Raji (cell line): ENCODE results near the gene IFT52.

Experiments
- POLR2A ChIP-seq: IDR thresholded peaks from 2 replicates; pipeline ENCODE4 v1.6.1; 2011; ENCODE audit warnings: low read depth, low read length, control low read depth; ENCODE audit not compliant: insufficient read depth

Gene IFT52

GRCh38 chr20:43560974-43561373, 29.8 kb upstream of the IFT52 start:
- no peak for TF ChIP-seq POLR2A

GRCh38 chr20:43563429-43563828, 27.3 kb upstream of the IFT52 start:
- no peak for TF ChIP-seq POLR2A

GRCh38 chr20:43563991-43564390, 26.7 kb upstream of the IFT52 start:
- TF ChIP-seq POLR2A, result no peak

- TF ChIP-seq POLR2A, result no peak
Measured at GRCh38 chr20:43564455-43564854, 26.3 kb upstream of the IFT52 start.

GRCh38 chr20:43564993-43565757, 25.6 kb upstream of the IFT52 start:
- no peak for TF ChIP-seq POLR2A

GRCh38 chr20:43565758-43566104, 25.0 kb upstream of the IFT52 start:
- no peak for TF ChIP-seq POLR2A

- TF ChIP-seq POLR2A, result no peak
Measured at GRCh38 chr20:43567477-43567876, 23.3 kb upstream of the IFT52 start.

- no peak for TF ChIP-seq POLR2A
Measured at GRCh38 chr20:43568706-43569105, 22.0 kb upstream of the IFT52 start.

- no peak for TF ChIP-seq POLR2A
Measured at GRCh38 chr20:43569282-43569681, 21.5 kb upstream of the IFT52 start.

GRCh38 chr20:43570496-43570895, 20.2 kb upstream of the IFT52 start:
- no peak for TF ChIP-seq POLR2A

- no peak for TF ChIP-seq POLR2A
Measured at GRCh38 chr20:43571310-43571709, 19.4 kb upstream of the IFT52 start.

GRCh38 chr20:43571771-43572170, 19.0 kb upstream of the IFT52 start:
- no peak for TF ChIP-seq POLR2A

- no peak for TF ChIP-seq POLR2A
Measured at GRCh38 chr20:43572891-43573290, 17.8 kb upstream of the IFT52 start.

- TF ChIP-seq POLR2A, result no peak
Measured at GRCh38 chr20:43576108-43576507, 14.6 kb upstream of the IFT52 start.

GRCh38 chr20:43579861-43580793, 10.6 kb upstream of the IFT52 start:
- TF ChIP-seq POLR2A, result no peak
